Lower leg skin (tissue), 4 donors: ENCODE results near the gene MTG1. TPM values are rescaled to one million over a fixed set of nuclear protein-coding genes. Genes with fewer than 3 reads are reported as not detected.
"Not testable (repeated sequence)": the region's sequence is repeated elsewhere in the genome, so short reads cannot be mapped to it uniquely, and the experiment has no call there.

Experiments
- DNase-seq, 2 donors: peaks; one replicate each; pipeline ENCODE4 v3.0.0-alpha.2; 2019; ENCODE audit warnings: low spot score in 2 of 2
- H3K4me3 ChIP-seq: fragments of 200-600 bp; sonication (generic); 2 replicates; pipeline ENCODE4 v1.5.1; 2017; ENCODE audit warnings: mild to moderate bottlenecking, low read depth; ENCODE audit not compliant: poor library complexity, severe bottlenecking
- POLR2A ChIP-seq, 2 donors: fragments of 450-650 bp; IDR thresholded peaks; one replicate each; pipeline ENCODE4 v1.6.1; 2016 to 2017; ENCODE audit warnings: antibody characterized with exemption in 2 of 2, mild to moderate bottlenecking in 1 of 2, moderate library complexity in 1 of 2
- WGBS, 2 donors: methylation state at CpG; one replicate each; pipeline ENCODE4 v1.1.5; 2018; 5-methylcytosine and 5-hydroxymethylcytosine counted together
- intact Hi-C: fragments of 100-400 bp; cut with DNase I; formaldehyde crosslinking; loops from one replicate; pipeline ENCODE4 v1.15.0; 2023; ENCODE audit warnings: low total_unique reads
- total RNA-seq, 4 donors: library from RNA; depleted of rRNA; stranded (reverse); fragments of >200 nt; gene quantifications; one replicate each; pipeline ENCODE4 v1.1.0, GENCODE V29; 2016
- TF ChIP-seq, protein P1 (sequence below), 3 donors: fragments of 450-650 bp; IDR thresholded peaks; one replicate each; pipeline ENCODE4 v1.5.1; 2016; ENCODE audit warnings: antibody characterized with exemption in 3 of 3, mild to moderate bottlenecking in 3 of 3, moderate library complexity in 2 of 3

Gene MTG1
- total RNA-seq, 4 donors from 2014 or later = 16.4 to 36.0 (median 25.6) TPM

DNA sequence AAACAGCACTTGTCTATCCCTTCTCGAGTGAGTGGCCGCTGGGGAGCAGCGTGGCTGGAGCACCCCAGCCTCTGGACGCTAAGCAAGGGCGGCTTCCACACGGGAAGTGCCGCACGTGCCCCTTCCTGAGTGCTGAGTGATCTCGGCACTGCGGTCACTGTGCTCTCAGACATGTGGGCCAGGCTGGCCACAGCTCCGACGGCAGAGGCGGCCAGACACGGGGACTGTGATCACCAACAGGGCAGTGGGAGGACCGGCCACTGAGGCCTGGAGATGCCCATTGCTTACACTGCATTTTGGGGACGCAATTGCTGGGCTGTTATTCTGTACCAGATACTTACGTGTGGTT is 27.9 kb upstream of the MTG1 start:
- intact Hi-C loops = no loop called here
- WGBS, 2 donors = 88% methylated on average over 16 to 17 of the region's 17 CpGs
- H3K4me3 ChIP-seq = no peak overlapping the region
- TF ChIP-seq POLR2A (IDR thresholded peaks at IDR 0.05) = no peak
- TF ChIP-seq, protein P1, sequence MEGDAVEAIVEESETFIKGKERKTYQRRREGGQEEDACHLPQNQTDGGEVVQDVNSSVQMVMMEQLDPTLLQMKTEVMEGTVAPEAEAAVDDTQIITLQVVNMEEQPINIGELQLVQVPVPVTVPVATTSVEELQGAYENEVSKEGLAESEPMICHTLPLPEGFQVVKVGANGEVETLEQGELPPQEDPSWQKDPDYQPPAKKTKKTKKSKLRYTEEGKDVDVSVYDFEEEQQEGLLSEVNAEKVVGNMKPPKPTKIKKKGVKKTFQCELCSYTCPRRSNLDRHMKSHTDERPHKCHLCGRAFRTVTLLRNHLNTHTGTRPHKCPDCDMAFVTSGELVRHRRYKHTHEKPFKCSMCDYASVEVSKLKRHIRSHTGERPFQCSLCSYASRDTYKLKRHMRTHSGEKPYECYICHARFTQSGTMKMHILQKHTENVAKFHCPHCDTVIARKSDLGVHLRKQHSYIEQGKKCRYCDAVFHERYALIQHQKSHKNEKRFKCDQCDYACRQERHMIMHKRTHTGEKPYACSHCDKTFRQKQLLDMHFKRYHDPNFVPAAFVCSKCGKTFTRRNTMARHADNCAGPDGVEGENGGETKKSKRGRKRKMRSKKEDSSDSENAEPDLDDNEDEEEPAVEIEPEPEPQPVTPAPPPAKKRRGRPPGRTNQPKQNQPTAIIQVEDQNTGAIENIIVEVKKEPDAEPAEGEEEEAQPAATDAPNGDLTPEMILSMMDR (IDR thresholded peaks at IDR 0.05) = no peak
- no peak for DNase-seq

DNA sequence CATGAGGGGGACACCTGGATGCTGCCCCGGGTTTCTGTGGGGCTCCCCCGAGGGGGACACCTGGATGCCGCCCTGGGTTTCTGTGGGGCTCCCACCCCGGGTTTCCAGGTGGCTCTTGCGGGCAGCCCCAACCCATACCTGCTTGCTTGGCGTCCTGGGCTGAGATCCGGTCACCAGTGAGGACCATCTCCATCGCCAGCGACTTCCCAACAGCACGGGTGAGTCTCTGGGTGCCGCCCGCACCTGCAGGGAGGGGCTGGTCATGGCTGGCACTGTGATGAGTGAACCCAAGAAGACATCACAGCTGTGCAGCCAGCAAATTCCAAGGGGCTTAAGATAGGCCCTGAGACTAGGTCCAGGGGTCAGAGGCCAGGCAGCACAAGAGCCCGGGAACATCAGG is 27.2 kb upstream of the MTG1 start:
- WGBS, 2 donors = 91 to 93% methylated on average over 11 to 12 of the region's 13 CpGs
- no peak overlapping the region for H3K4me3 ChIP-seq
- intact Hi-C loops = no loop called here

DNA sequence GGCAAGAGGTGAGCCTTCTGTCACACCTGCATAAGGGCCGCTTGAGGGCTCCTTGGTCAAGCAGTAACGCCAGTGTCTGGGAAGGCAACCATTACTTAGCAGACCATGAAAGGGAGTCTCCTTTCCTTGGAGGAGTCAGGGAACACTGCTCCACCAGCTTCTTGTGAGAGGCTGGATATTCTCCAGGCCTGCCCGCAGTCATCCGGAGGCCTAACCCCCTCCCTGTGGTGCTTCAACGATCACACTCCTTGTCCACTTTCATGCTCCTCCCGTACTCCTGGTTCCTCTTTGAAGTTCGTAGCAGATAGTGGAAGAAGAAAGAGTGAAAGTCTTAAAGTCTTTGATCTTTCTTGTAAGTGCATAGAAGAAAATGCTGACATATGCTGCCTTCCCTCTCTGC is 26.5 kb upstream of the MTG1 start:
- DNase-seq, intact Hi-C loops, H3K4me3 ChIP-seq: not testable (repeated sequence)
- 79 to 80% methylated on average over 2 to 3 of the region's 7 CpGs for WGBS, 2 donors

More for the DNA sequence above, 27.2 kb upstream of the MTG1 start:
- no peak for TF ChIP-seq POLR2A (IDR thresholded peaks at IDR 0.05)
- TF ChIP-seq, protein P1 (IDR thresholded peaks at IDR 0.05) = no peak
- DNase-seq = no peak

DNA sequence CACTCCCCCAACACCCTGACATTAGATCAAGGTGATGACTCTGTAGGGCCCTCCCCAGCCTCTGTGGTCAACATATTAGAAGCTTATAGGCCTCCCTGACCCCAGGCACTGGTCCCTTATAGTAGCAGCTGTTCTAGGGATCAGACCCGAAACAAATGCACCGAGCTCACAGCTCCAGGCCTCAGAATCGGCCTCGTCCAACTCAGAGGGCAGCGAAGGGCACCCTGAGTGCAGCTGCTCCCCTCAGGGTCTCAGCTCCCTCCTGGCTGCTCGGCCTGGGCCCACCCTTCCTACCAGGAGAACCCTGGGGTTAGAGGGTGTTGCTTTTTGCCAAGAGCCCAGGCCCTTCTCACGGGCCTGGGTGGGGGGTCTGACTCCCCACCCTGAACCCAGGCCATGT is 25.8 kb upstream of the MTG1 start:
- TF ChIP-seq, protein P1 (IDR thresholded peaks at IDR 0.05) = no peak
- no peak for TF ChIP-seq POLR2A (IDR thresholded peaks at IDR 0.05)
- H3K4me3 ChIP-seq = no peak overlapping the region
- 91 to 97% methylated on average over 7 of the region's 7 CpGs for WGBS, 2 donors
- intact Hi-C loops = no loop called here
- DNase-seq = no peak

DNA sequence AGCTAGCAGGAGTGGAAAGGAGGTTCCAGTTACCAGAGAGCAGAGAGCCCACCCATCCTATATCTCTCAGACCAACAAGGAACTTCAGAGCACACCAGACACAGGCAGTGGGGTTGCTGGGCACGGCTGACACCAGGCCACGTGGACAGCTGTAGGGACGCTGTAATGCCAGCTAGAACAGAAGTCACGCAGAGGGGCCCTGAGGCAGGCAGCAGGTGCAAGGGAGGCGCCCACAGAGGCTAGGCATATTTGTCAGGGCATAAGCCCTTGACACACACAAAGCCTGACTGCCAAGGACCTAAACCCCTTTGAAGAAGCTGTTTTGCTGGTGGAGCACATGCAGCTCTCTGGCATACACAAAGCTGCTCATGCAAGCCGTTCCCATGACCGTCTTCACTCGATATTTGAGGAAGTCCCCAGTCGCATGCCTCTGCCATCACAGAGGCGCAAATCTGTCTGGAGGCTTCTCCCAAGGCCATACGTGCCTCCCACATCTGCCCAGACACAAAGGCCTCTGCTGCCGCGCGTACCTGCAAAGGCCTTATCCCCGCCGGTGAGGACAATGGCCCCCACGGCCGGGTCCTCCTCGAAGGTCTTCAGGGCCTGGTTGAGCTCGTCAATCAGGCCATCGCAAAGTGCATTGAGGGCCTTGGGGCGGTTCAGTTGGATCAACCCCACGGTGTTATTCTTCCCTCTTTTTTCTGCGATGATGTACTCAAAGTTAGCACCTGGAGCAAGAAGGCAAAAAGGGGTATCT is 23.7 kb upstream of the MTG1 start:
- 88 to 92% methylated on average over 24 of the region's 24 CpGs for WGBS, 2 donors
- DNase-seq = no peak
- H3K4me3 ChIP-seq = no peak overlapping the region
- TF ChIP-seq, protein P1 (IDR thresholded peaks at IDR 0.05) = no peak
- no peak for TF ChIP-seq POLR2A (IDR thresholded peaks at IDR 0.05)
- intact Hi-C loops = no loop called here

DNA sequence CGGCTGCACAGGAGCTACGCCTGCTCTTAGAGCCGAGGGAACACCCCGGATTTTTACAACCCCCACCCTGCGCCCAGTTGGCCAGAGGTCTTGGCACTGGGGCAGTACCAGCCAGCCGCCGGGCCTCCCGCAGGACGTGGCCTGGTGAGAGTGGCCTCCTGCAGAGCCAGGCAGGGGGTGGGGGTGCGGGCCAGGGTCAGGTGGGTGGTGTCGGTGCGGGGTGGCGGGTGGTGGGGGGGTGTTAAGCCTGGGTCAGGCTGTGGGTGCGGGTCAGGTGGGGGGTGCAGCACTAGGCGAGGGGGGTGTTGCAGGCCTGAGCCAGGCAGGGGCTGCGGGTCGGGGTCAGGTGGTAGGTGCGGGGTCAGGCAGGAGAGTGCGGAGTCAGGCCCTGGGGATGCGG is 21.4 kb upstream of the MTG1 start:
- TF ChIP-seq, protein P1 (IDR thresholded peaks at IDR 0.05) = no peak
- no peak for TF ChIP-seq POLR2A (IDR thresholded peaks at IDR 0.05)
- WGBS, 2 donors = 9 to 29% methylated on average over 10 to 12 of the region's 20 CpGs
- DNase-seq = no peak
- H3K4me3 ChIP-seq = no peak overlapping the region
- intact Hi-C loops = no loop called here
